SU-DHL-6 (cell line): ENCODE data around the gene ABHD16A.
A peak's percentile ranks its signal among the peaks of the same experiment; 100 is the strongest.

Source experiments
- H2AFZ ChIP-seq: fragments of 200-600 bp; sonication (generic); 2 replicates; pipeline ENCODE4 v1.6.1; 2014; ENCODE audit warnings: low read depth, mild to moderate bottlenecking, moderate library complexity, mixed read lengths, antibody characterized with exemption, low read length; ENCODE audit not compliant: severe bottlenecking
- H3F3A ChIP-seq: fragments of 200-600 bp; shearing (Covaris generic); 2 replicates; pipeline ENCODE4 v1.6.0; 2016; ENCODE audit warnings: antibody characterized with exemption, mild to moderate bottlenecking; ENCODE audit not compliant: insufficient read depth
- H3K27ac ChIP-seq: fragments of 200-600 bp; sonication (generic); 2 replicates; pipeline ENCODE4 v1.5.1; 2016; ENCODE audit warnings: low read depth, mild to moderate bottlenecking, low read length, moderate library complexity, mixed read lengths
- H3K27me3 ChIP-seq: fragments of 200-600 bp; sonication (generic), shearing (Covaris generic); 2 replicates; pipeline ENCODE4 v1.6.0; 2014; ENCODE audit warnings: mild to moderate bottlenecking, low read length
- H3K36me3 ChIP-seq: fragments of 200-600 bp; sonication (generic); 2 replicates; pipeline ENCODE4 v1.6.1; 2014; ENCODE audit warnings: mild to moderate bottlenecking, low read length, mixed read lengths
- H3K4me2 ChIP-seq: fragments of 300-600, 200-600 bp; shearing (Covaris generic), sonication (generic); 2 replicates; pipeline ENCODE4 v1.6.0; 2014; ENCODE audit warnings: low read length, low read depth, mild to moderate bottlenecking; ENCODE audit not compliant: poor library complexity, severe bottlenecking
- H3K4me3 ChIP-seq: fragments of 200-600 bp; sonication (generic); 2 replicates; pipeline ENCODE4 v1.5.1; 2014; ENCODE audit warnings: antibody characterized with exemption, low read length, mild to moderate bottlenecking, mixed read lengths; ENCODE audit not compliant: insufficient read depth, poor library complexity, severe bottlenecking
- H3K79me2 ChIP-seq: fragments of 200-600 bp; sonication (generic); 2 replicates; pipeline ENCODE4 v1.6.1; 2014; ENCODE audit warnings: mild to moderate bottlenecking, low read length, moderate library complexity; ENCODE audit not compliant: insufficient read depth
- H3K9ac ChIP-seq: fragments of 200-600 bp; sonication (generic); 2 replicates; pipeline ENCODE4 v1.7.0; 2014; ENCODE audit warnings: mild to moderate bottlenecking, low read length
- H3K9me2 ChIP-seq: fragments of 200-600 bp; sonication (generic); replicated peaks from 2 replicates; pipeline ENCODE4 v1.6.1; 2014; ENCODE audit warnings: low read length; ENCODE audit not compliant: insufficient read depth
- H3K9me3 ChIP-seq: fragments of 200-600 bp; sonication (generic); 2 replicates; pipeline ENCODE4 v1.6.1; 2014; ENCODE audit warnings: low read length, mixed read lengths; ENCODE audit not compliant: insufficient read depth
- H4K20me1 ChIP-seq: fragments of 200-600 bp; sonication (generic); 2 replicates; pipeline ENCODE4 v1.6.1; 2014; ENCODE audit warnings: low read depth, mild to moderate bottlenecking, antibody characterized with exemption, low read length, moderate library complexity, mixed read lengths
- EZH2phosphoT487 ChIP-seq: fragments of 200-600 bp; sonication (generic), shearing (Covaris generic); conservative IDR thresholded peaks from 2 replicates; pipeline ENCODE4 v1.6.1; 2018; ENCODE audit warnings: mild to moderate bottlenecking, antibody characterized with exemption, low read length, moderate library complexity, mixed read lengths
- TF ChIP-seq, protein P1 (sequence below): fragments of 200-600 bp; sonication (generic); IDR thresholded peaks from one replicate; pipeline ENCODE4 v1.5.1; 2017; ENCODE audit warnings: antibody characterized with exemption, mild to moderate bottlenecking, low read length, moderate library complexity; ENCODE audit not compliant: insufficient read depth, poor library complexity, severe bottlenecking

Gene ABHD16A

DNA sequence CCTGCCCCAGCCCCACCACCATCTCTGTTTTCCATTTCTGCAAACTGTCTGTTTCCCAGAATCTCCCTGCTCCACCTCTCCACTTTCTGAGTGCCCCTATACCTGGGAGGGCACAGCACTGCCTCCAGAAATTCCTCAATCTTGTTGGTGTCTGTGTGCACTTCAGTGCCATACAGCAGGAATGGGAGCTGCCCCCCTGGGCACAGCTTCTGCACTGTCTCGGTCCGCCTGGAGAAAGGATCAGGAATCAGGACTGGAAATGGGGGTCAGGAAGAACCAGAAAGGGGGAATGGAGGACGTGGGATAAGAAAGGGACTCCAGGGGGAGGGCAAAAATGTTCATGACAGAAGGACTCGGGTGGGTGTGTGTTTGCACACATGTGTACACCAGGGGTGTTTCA lies 30.6 kb upstream of the ABHD16A start:
- H3F3A ChIP-seq, result peaks cover 45% of the 10 kb centered on the region
- H3K9ac ChIP-seq, result 0 out of 2 replicates have a peak overlapping the region, but pooled peaks have one; percentile 90
- no peak overlapping the region for H3K4me3 ChIP-seq
- H4K20me1 ChIP-seq, result no peaks in the 10 kb centered on the region
- H3K9me3 ChIP-seq, result no peaks in the 10 kb centered on the region
- TF ChIP-seq EZH2phosphoT487, result no peak
- TF ChIP-seq, protein P1, sequence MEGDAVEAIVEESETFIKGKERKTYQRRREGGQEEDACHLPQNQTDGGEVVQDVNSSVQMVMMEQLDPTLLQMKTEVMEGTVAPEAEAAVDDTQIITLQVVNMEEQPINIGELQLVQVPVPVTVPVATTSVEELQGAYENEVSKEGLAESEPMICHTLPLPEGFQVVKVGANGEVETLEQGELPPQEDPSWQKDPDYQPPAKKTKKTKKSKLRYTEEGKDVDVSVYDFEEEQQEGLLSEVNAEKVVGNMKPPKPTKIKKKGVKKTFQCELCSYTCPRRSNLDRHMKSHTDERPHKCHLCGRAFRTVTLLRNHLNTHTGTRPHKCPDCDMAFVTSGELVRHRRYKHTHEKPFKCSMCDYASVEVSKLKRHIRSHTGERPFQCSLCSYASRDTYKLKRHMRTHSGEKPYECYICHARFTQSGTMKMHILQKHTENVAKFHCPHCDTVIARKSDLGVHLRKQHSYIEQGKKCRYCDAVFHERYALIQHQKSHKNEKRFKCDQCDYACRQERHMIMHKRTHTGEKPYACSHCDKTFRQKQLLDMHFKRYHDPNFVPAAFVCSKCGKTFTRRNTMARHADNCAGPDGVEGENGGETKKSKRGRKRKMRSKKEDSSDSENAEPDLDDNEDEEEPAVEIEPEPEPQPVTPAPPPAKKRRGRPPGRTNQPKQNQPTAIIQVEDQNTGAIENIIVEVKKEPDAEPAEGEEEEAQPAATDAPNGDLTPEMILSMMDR, result no peak
- H3K36me3 ChIP-seq, result peaks cover 18% of the 10 kb centered on the region; the same call in 1 of the 2 replicates
- H3K79me2 ChIP-seq, result peaks cover 31% of the 10 kb centered on the region
- no peaks in the 10 kb centered on the region for H3K9me2 ChIP-seq
- peak overlapping the region; percentile 64 for H3K4me2 ChIP-seq
- no peak overlapping the region for H2AFZ ChIP-seq
- H3K27me3 ChIP-seq, result no peaks in the 10 kb centered on the region
- peak overlapping the region; percentile 95; the same call in 1 of the 2 replicates for H3K27ac ChIP-seq

DNA sequence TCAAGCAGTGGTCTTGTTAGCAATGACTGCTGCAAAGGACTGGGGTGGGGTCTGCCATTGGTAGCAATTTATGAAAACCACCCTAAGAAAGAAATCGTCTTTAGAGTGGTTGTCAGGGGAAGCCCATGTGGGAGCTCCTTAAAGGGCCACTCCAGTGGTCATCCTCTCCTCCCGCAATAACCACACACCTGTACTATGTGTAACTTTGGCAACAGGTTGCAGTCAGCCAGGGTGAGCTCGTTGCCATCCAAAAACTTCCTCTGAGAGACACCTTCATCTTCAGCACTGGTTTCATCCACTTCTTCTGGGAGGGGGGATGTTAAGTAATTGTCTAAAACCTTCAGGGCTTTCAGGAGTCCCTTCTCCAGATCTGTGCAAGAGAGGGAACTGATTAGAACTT lies 28.9 kb upstream of the ABHD16A start:
- Histone ChIP-seq H3K4me2 (no peak overlapping the region), H2AFZ (no peak overlapping the region), H3K4me3 (no peak overlapping the region), H3K9me3 (no peaks in the 10 kb centered on the region), H3K36me3 (peaks cover 18% of the 10 kb centered on the region; the same call in 1 of the 2 replicates), H3K27ac (peak overlapping the region; percentile 2; the same call in 1 of the 2 replicates), H3F3A (peaks cover 32% of the 10 kb centered on the region), H3K9me2 (no peaks in the 10 kb centered on the region), H4K20me1 (no peaks in the 10 kb centered on the region), H3K79me2 (peaks cover 31% of the 10 kb centered on the region), H3K9ac (no peak overlapping the region), H3K27me3 (no peaks in the 10 kb centered on the region)
- no peak for TF ChIP-seq EZH2phosphoT487
- TF ChIP-seq, protein P1, result no peak

DNA sequence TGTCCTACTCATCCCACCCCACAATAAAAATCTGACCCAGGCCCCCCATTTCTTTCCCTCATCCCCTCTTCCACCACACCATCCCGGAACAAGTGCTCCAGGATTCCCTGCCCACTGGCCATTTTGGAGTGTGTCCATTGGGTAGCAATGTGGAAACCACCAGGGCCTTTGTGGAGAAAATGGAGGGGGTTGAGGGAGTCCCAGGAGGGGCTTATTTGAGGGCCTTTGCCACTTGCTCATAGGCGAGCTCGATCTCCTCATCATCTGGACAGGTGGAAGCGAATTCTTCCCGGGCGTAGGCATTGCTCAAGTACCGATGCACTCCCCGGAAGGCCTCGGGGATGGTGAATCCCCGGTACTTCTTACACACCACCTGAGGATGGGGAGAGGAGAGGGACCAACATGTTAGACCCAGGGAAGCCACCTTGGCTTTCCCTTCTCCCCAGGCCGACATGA lies 27.5 kb upstream of the ABHD16A start:
- H3K9ac ChIP-seq, result no peak overlapping the region
- H3K36me3 ChIP-seq, result peaks cover 18% of the 10 kb centered on the region; the same call in 1 of the 2 replicates

More for the DNA sequence above, 27.5 kb upstream of the ABHD16A start:
- Histone ChIP-seq H3K9me2 (no peaks in the 10 kb centered on the region), H3F3A (peaks cover 30% of the 10 kb centered on the region), H3K9me3 (no peaks in the 10 kb centered on the region), H3K4me2 (no peak overlapping the region), H3K4me3 (no peak overlapping the region), H3K27ac (peak overlapping the region; percentile 6; the same call in 1 of the 2 replicates), H3K27me3 (no peaks in the 10 kb centered on the region), H4K20me1 (no peaks in the 10 kb centered on the region), H2AFZ (no peak overlapping the region), H3K79me2 (peaks cover 17% of the 10 kb centered on the region)
- TF ChIP-seq EZH2phosphoT487, result no peak
- TF ChIP-seq, protein P1, result no peak
